ENCODE results near the gene ACACA.

Gene ACACA

GRCh38 chr17:37310940-37311339 is 95.7 kb downstream of the ACACA start:
- Histone ChIP-seq H3K36me3 (ENCODE audit: control insufficient read depth, insufficient read depth, low read length) (peaks cover 17% of the 10 kb centered on the region), H3K27ac (ENCODE audit: low read depth, low read length) (no peak overlapping the region), H3K9me3 (ENCODE audit: control insufficient read depth, insufficient read depth, low read length) (no peaks in the 10 kb centered on the region), H3K27me3 (ENCODE audit: control insufficient read depth, insufficient read depth, low read length) (no peaks in the 10 kb centered on the region), H3K9ac (ENCODE audit: low read depth, low read length) (no peak overlapping the region), H3K4me1 (ENCODE audit: control insufficient read depth, insufficient read depth, low read length) (0 out of 2 replicates have a peak, but pooled peaks cover 6% of the 10 kb centered on the region), H3K4me3 (ENCODE audit: low read depth, low read length) (no peak overlapping the region)

DNA sequence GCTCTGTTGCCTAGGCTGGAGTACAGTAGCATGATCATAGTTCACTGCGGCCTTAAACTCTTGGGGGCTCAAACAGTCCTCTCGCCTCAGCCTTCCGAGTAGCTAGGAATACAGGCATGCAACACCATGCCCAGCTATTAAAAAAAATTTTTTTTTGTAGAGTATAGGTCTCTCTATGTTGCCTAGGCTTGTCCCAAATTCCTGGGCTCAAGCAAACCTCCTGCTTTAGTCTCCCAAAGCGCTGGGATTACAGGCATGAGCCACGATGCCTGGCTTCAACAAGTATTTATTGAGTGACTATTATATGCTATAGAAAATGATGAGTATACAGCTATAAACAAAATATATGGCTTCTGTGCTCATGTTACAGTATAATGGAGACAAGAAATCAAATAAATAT is 97.6 kb downstream of the ACACA start:
- no peak overlapping the region for H3K4me3 ChIP-seq (ENCODE audit: low read depth, low read length)
- peaks cover 10% of the 10 kb centered on the region for H3K36me3 ChIP-seq (ENCODE audit: control insufficient read depth, insufficient read depth, low read length)
- no peak overlapping the region for H3K27ac ChIP-seq (ENCODE audit: low read depth, low read length)
- 0 out of 2 replicates have a peak, but pooled peaks cover 6% of the 10 kb centered on the region for H3K4me1 ChIP-seq (ENCODE audit: control insufficient read depth, insufficient read depth, low read length)
- no peak overlapping the region for H3K9ac ChIP-seq (ENCODE audit: low read depth, low read length)
- no peaks in the 10 kb centered on the region for H3K9me3 ChIP-seq (ENCODE audit: control insufficient read depth, insufficient read depth, low read length)
- no peaks in the 10 kb centered on the region for H3K27me3 ChIP-seq (ENCODE audit: control insufficient read depth, insufficient read depth, low read length)

- Histone ChIP-seq H3K4me3 (ENCODE audit: low read depth, low read length) (no peak overlapping the region), H3K27me3 (ENCODE audit: control insufficient read depth, insufficient read depth, low read length) (no peaks in the 10 kb centered on the region), H3K27ac (ENCODE audit: low read depth, low read length) (no peak overlapping the region), H3K4me1 (ENCODE audit: control insufficient read depth, insufficient read depth, low read length) (peaks cover 14% of the 10 kb centered on the region), H3K9ac (ENCODE audit: low read depth, low read length) (no peak overlapping the region), H3K9me3 (ENCODE audit: control insufficient read depth, insufficient read depth, low read length) (no peaks in the 10 kb centered on the region), H3K36me3 (ENCODE audit: control insufficient read depth, insufficient read depth, low read length) (peaks cover 13% of the 10 kb centered on the region)
Measured at GRCh38 chr17:37305406-37305905, 101.2 kb downstream of the ACACA start.

DNA sequence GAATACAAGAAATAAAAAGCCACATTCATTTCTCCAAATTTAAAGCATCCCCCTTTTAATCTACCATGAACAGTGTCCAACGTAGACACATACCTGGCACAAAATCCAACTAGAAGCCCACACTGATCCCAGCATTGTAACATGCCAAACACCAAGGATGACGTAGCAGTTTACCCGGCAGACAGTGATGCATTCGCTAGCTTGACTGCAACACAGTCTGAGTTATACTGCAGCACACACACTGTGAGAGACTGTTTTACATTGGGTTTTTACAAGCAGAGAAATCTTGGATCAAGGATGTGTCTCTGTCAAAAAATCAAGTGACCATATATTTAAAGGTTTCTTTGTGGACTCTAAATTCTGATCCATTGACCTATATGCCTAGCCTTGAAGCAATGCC is 105.3 kb downstream of the ACACA start:
- Histone ChIP-seq H3K9me3 (ENCODE audit: control insufficient read depth, insufficient read depth, low read length) (no peaks in the 10 kb centered on the region), H3K27ac (ENCODE audit: low read depth, low read length) (peak overlapping the region; percentile 36), H3K36me3 (ENCODE audit: control insufficient read depth, insufficient read depth, low read length) (peaks cover 3% of the 10 kb centered on the region), H3K4me3 (ENCODE audit: low read depth, low read length) (no peak overlapping the region), H3K4me1 (ENCODE audit: control insufficient read depth, insufficient read depth, low read length) (peaks cover 34% of the 10 kb centered on the region), H3K27me3 (ENCODE audit: control insufficient read depth, insufficient read depth, low read length) (no peaks in the 10 kb centered on the region), H3K9ac (ENCODE audit: low read depth, low read length) (no peak overlapping the region)

- Histone ChIP-seq H3K9ac (ENCODE audit: low read depth, low read length) (no peak overlapping the region), H3K9me3 (ENCODE audit: control insufficient read depth, insufficient read depth, low read length) (no peaks in the 10 kb centered on the region), H3K36me3 (ENCODE audit: control insufficient read depth, insufficient read depth, low read length) (peaks cover 3% of the 10 kb centered on the region), H3K27ac (ENCODE audit: low read depth, low read length) (no peak overlapping the region), H3K4me3 (ENCODE audit: low read depth, low read length) (no peak overlapping the region), H3K27me3 (ENCODE audit: control insufficient read depth, insufficient read depth, low read length) (no peaks in the 10 kb centered on the region), H3K4me1 (ENCODE audit: control insufficient read depth, insufficient read depth, low read length) (peaks cover 34% of the 10 kb centered on the region)
Measured at GRCh38 chr17:37300683-37301082, 106.0 kb downstream of the ACACA start.

- Histone ChIP-seq H3K27ac (ENCODE audit: low read depth, low read length) (peak overlapping the region; percentile 84), H3K9ac (ENCODE audit: low read depth, low read length) (no peak overlapping the region), H3K36me3 (ENCODE audit: control insufficient read depth, insufficient read depth, low read length) (peaks cover 3% of the 10 kb centered on the region), H3K4me3 (ENCODE audit: low read depth, low read length) (no peak overlapping the region), H3K9me3 (ENCODE audit: control insufficient read depth, insufficient read depth, low read length) (no peaks in the 10 kb centered on the region), H3K27me3 (ENCODE audit: control insufficient read depth, insufficient read depth, low read length) (no peaks in the 10 kb centered on the region), H3K4me1 (ENCODE audit: control insufficient read depth, insufficient read depth, low read length) (peaks cover 44% of the 10 kb centered on the region)
Measured at GRCh38 chr17:37299257-37299980, 107.2 kb downstream of the ACACA start.

DNA sequence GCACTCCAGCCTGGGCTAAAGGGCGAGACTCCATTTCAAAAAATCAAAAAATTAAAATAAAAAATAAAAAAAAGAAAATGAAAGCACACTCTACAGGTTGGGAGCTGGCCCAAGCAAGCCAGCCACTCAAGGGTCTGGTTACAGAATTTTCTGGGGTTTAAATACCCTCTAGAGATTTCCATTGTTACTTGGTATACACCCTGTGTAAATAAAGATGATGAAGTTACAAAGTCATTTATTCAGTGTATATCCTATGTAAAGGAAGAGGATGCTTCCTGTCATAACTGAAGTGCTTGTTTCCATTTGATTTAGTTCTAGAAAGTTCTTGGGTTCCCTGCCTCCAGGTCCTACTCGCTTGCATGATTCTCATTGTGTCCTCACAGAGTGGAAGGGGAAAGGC is 110.7 kb downstream of the ACACA start:
- H3K27ac ChIP-seq (ENCODE audit: low read depth, low read length): no peak overlapping the region
- H3K27me3 ChIP-seq (ENCODE audit: control insufficient read depth, insufficient read depth, low read length): no peaks in the 10 kb centered on the region
- no peaks in the 10 kb centered on the region for H3K36me3 ChIP-seq (ENCODE audit: control insufficient read depth, insufficient read depth, low read length)
- H3K4me1 ChIP-seq (ENCODE audit: control insufficient read depth, insufficient read depth, low read length): peaks cover 37% of the 10 kb centered on the region
- no peak overlapping the region for H3K4me3 ChIP-seq (ENCODE audit: low read depth, low read length)
- no peaks in the 10 kb centered on the region for H3K9me3 ChIP-seq (ENCODE audit: control insufficient read depth, insufficient read depth, low read length)
- no peak overlapping the region for H3K9ac ChIP-seq (ENCODE audit: low read depth, low read length)

DNA sequence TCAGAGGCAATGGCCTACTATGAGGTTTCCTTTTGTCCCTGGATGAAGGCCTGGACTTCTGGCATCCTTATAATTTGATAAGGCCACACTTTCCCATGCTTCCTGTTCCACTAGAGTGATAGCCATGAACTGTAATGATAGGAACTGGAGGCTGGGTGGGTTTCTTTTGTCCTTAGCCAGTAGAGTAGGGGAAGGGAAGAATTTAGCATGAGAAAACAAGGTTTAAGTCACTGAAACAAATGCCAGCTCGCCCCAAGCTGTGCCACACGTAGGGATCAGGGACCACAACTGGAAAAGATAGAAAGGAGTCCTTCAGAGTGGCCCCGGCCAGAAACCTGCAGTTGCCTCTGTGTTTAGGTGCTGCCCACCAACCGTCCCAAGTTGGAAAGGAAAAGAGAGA is 111.7 kb downstream of the ACACA start:
- Histone ChIP-seq H3K27me3 (ENCODE audit: control insufficient read depth, insufficient read depth, low read length) (no peaks in the 10 kb centered on the region), H3K4me1 (ENCODE audit: control insufficient read depth, insufficient read depth, low read length) (peaks cover 27% of the 10 kb centered on the region), H3K4me3 (ENCODE audit: low read depth, low read length) (no peak overlapping the region), H3K9ac (ENCODE audit: low read depth, low read length) (0 out of 2 replicates have a peak overlapping the region, but pooled peaks have one; percentile 8), H3K9me3 (ENCODE audit: control insufficient read depth, insufficient read depth, low read length) (no peaks in the 10 kb centered on the region), H3K27ac (ENCODE audit: low read depth, low read length) (peak overlapping the region; percentile 73), H3K36me3 (ENCODE audit: control insufficient read depth, insufficient read depth, low read length) (no peaks in the 10 kb centered on the region)

GRCh38 chr17:37293770-37294169 is 112.9 kb downstream of the ACACA start:
- Histone ChIP-seq H3K4me3 (ENCODE audit: low read depth, low read length) (no peak overlapping the region), H3K27me3 (ENCODE audit: control insufficient read depth, insufficient read depth, low read length) (no peaks in the 10 kb centered on the region), H3K9me3 (ENCODE audit: control insufficient read depth, insufficient read depth, low read length) (no peaks in the 10 kb centered on the region), H3K9ac (ENCODE audit: low read depth, low read length) (no peak overlapping the region), H3K27ac (ENCODE audit: low read depth, low read length) (no peak overlapping the region), H3K36me3 (ENCODE audit: control insufficient read depth, insufficient read depth, low read length) (no peaks in the 10 kb centered on the region), H3K4me1 (ENCODE audit: control insufficient read depth, insufficient read depth, low read length) (peaks cover 15% of the 10 kb centered on the region)

DNA sequence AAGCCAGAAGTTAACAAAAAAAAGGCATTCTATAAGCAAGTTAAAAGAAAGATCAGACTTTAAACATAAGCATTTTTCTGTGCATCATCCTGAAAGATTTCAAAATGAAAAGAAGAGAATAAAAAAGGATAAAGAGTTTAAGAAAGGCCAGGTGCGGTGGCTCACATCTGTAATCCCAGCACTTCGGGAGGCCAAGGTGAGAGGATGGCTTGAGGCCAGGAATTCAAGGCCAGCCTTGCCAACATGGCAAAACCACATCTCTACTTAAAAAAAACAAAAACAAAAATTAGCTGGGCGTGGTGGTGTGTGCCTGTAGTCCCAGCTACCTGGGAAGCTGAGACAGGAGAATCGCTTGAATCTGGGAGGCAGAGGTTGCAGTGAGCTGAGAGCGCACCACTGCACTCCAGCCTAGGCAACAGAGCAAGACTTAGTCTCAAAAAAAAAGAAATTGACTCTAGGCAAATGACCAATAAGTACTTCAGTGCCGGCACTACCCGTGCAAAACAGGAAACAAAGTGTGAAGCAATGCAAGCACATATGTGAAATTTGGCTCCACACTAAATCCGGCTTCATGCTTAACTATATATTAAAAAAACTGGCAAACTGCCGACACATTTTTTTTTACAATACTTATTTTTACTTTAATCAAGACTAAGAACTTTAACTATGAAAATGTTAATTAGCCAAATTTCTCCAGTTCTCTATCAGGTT is 114.1 kb downstream of the ACACA start:
- H3K27ac ChIP-seq (ENCODE audit: low read depth, low read length): no peak overlapping the region
- no peaks in the 10 kb centered on the region for H3K27me3 ChIP-seq (ENCODE audit: control insufficient read depth, insufficient read depth, low read length)
- no peak overlapping the region for H3K9ac ChIP-seq (ENCODE audit: low read depth, low read length)
- no peak overlapping the region for H3K4me3 ChIP-seq (ENCODE audit: low read depth, low read length)
- H3K9me3 ChIP-seq (ENCODE audit: control insufficient read depth, insufficient read depth, low read length): no peaks in the 10 kb centered on the region
- no peaks in the 10 kb centered on the region for H3K36me3 ChIP-seq (ENCODE audit: control insufficient read depth, insufficient read depth, low read length)
- peaks cover 12% of the 10 kb centered on the region for H3K4me1 ChIP-seq (ENCODE audit: control insufficient read depth, insufficient read depth, low read length)

- Histone ChIP-seq H3K9me3 (ENCODE audit: control insufficient read depth, insufficient read depth, low read length) (no peaks in the 10 kb centered on the region), H3K4me1 (ENCODE audit: control insufficient read depth, insufficient read depth, low read length) (peaks cover 12% of the 10 kb centered on the region), H3K36me3 (ENCODE audit: control insufficient read depth, insufficient read depth, low read length) (no peaks in the 10 kb centered on the region), H3K27me3 (ENCODE audit: control insufficient read depth, insufficient read depth, low read length) (no peaks in the 10 kb centered on the region), H3K4me3 (ENCODE audit: low read depth, low read length) (no peak overlapping the region), H3K27ac (ENCODE audit: low read depth, low read length) (no peak overlapping the region), H3K9ac (ENCODE audit: low read depth, low read length) (no peak overlapping the region)
Measured at GRCh38 chr17:37291351-37291750, 115.3 kb downstream of the ACACA start.

Data from HUES48 (cell line).